Endodermal cell (in vitro differentiated cells): ENCODE results near the gene PPM1M. TPM values are rescaled to one million over a fixed set of nuclear protein-coding genes. Genes with fewer than 3 reads are reported as not detected.
"Not testable (repeated sequence)": the region's sequence is repeated elsewhere in the genome, so short reads cannot be mapped to it uniquely, and the experiment has no call there.

ENCODE experiments used
- DNase-seq: peaks from one replicate; pipeline ENCODE4 v3.0.0-alpha.2; 2017
- H3K27ac ChIP-seq: 2 replicates; pipeline ENCODE4 v1.5.1; 2013; ENCODE audit warnings: mild to moderate bottlenecking, low read depth, low read length, moderate library complexity
- H3K27me3 ChIP-seq: 2 replicates; pipeline ENCODE4 v1.6.1; 2013; ENCODE audit warnings: mild to moderate bottlenecking, low read length, moderate library complexity; ENCODE audit not compliant: insufficient read depth, control insufficient read depth, poor library complexity, severe bottlenecking
- H3K36me3 ChIP-seq: 2 replicates; pipeline ENCODE4 v1.7.0; 2013; ENCODE audit warnings: mild to moderate bottlenecking, low read length, moderate library complexity; ENCODE audit not compliant: control insufficient read depth, insufficient read depth
- H3K4me1 ChIP-seq: one replicate; pipeline ENCODE4 v1.7.0; 2013; ENCODE audit warnings: low read length; ENCODE audit not compliant: control insufficient read depth, insufficient read depth
- H3K4me3 ChIP-seq: 2 replicates; pipeline ENCODE4 v1.5.1; 2013; ENCODE audit warnings: mild to moderate bottlenecking, low read length, moderate library complexity
- H3K9ac ChIP-seq: 2 replicates; pipeline ENCODE4 v1.6.1; 2013; ENCODE audit warnings: mild to moderate bottlenecking, low read length, moderate library complexity; ENCODE audit not compliant: poor library complexity, severe bottlenecking; ENCODE audit errors: extremely low read depth
- H3K9me3 ChIP-seq: 2 replicates; pipeline ENCODE4 v1.6.1; 2013; ENCODE audit warnings: mild to moderate bottlenecking, low read length, moderate library complexity; ENCODE audit not compliant: control insufficient read depth
- H3K27ac Mint-ChIP-seq: 2 replicates; pipeline ENCODE4 v1.8.0; 2020; ENCODE audit warnings: mixed read lengths
- H3K27me3 Mint-ChIP-seq: 2 replicates; pipeline ENCODE4 v1.8.0; 2021; ENCODE audit warnings: mild to moderate bottlenecking, mixed read lengths; ENCODE audit not compliant: insufficient read depth
- H3K36me3 Mint-ChIP-seq: 2 replicates; pipeline ENCODE4 v1.8.0; 2020; ENCODE audit warnings: low read depth, mixed read lengths
- H3K4me1 Mint-ChIP-seq: 2 replicates; pipeline ENCODE4 v1.8.0; 2020; ENCODE audit warnings: mixed read lengths
- H3K4me3 Mint-ChIP-seq: 2 replicates; pipeline ENCODE4 v1.8.0; 2020; ENCODE audit warnings: mild to moderate bottlenecking, moderate library complexity, mixed read lengths
- H3K9me3 Mint-ChIP-seq: 2 replicates; pipeline ENCODE4 v1.8.0; 2020; ENCODE audit warnings: mild to moderate bottlenecking, mixed read lengths
- CTCF ChIP-seq: fragments of 200-600 bp; sonication (generic); conservative IDR thresholded peaks from 2 replicates; pipeline ENCODE4 v1.5.0; 2021; ENCODE audit warnings: antibody characterized with exemption, mild to moderate bottlenecking
- WGBS, 2 experiments: methylation state at CpG; one replicate each; pipeline versions ENCODE4 v1.1.5 to v1.1.7; 2013; ENCODE audit warnings: missing lambda C conversion rate in 2 of 2, mixed read lengths in 1 of 2; ENCODE audit not compliant: insufficient coverage in 1 of 2, insufficient read length in 1 of 2; 5-methylcytosine and 5-hydroxymethylcytosine counted together
- total RNA-seq, 2 donors: library from RNA; stranded (reverse); fragmentation: NEBNext Ultra II Directional in 1 of 2; extraction: Animal tissue kit (Norgen Biotek cat#: 25700) in 1 of 2; gene quantifications; 2 replicates in 1 of 2; 3 replicates in 1 of 2; pipeline ENCODE4 v1.2.1, GENCODE V29; 2021

The PPM1M gene
- total RNA-seq, 2 donors from 2014 or later, result 6.7 to 6.8 TPM

GRCh38 chr3:52283306-52283705 lies 37.7 kb downstream of the PPM1M start:
- H3K36me3 ChIP-seq, result no peaks in the 10 kb centered on the region
- H3K4me3 Mint-ChIP-seq, result no peak overlapping the region
- H3K9me3 Mint-ChIP-seq, result no peaks in the 10 kb centered on the region
- peaks cover 12% of the 10 kb centered on the region for H3K4me1 ChIP-seq
- H3K27me3 ChIP-seq, result no peaks in the 10 kb centered on the region
- H3K27me3 Mint-ChIP-seq, result no peaks in the 10 kb centered on the region
- peak overlapping the region; percentile 48 for H3K4me3 ChIP-seq
- peaks cover 42% of the 10 kb centered on the region for H3K4me1 Mint-ChIP-seq
- peak overlapping the region; percentile 0 for H3K9ac ChIP-seq
- peak overlapping the region; percentile 54 for H3K27ac ChIP-seq
- H3K27ac Mint-ChIP-seq, result peak overlapping the region; percentile 77
- H3K36me3 Mint-ChIP-seq, result no peaks in the 10 kb centered on the region
- H3K9me3 ChIP-seq, result no peaks in the 10 kb centered on the region
- no peak for DNase-seq
- TF ChIP-seq CTCF, result no peak
- 75 to 86% methylated on average over 1 of the region's 1 CpG for WGBS, 2 experiments

GRCh38 chr3:52284051-52284450 lies 38.5 kb downstream of the PPM1M start:
- not testable (repeated sequence) for H3K27me3 ChIP-seq, H3K27ac ChIP-seq, H3K4me3 Mint-ChIP-seq, H3K27me3 Mint-ChIP-seq, H3K4me3 ChIP-seq, H3K9me3 Mint-ChIP-seq, H3K9me3 ChIP-seq, H3K36me3 Mint-ChIP-seq, H3K36me3 ChIP-seq, H3K9ac ChIP-seq
- 92 to 97% methylated on average over 3 to 4 of the region's 4 CpGs for WGBS, 2 experiments
- Mint-ChIP-seq H3K27ac (peak overlapping the region; percentile 76), H3K4me1 (peaks cover 45% of the 10 kb centered on the region)
- peak; percentile 39 for DNase-seq
- H3K4me1 ChIP-seq, result peaks cover 18% of the 10 kb centered on the region

DNA sequence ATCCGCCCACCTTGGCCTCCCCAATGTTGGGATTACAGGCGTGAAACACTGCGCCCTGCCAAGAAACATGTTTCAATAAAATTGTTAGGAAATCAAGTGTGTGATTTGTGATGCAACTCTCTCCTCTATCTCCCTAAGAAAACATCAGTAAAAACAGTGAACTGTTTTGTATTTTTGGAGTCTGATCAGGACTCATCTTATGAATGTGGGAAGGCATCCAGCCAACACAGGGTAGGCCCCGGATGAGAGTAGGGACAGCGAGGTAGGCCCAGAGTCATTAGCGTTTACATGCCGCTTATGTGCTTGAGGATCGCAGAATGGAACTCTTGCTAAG lies 41.2 kb downstream of the PPM1M start:
- H3K4me1 Mint-ChIP-seq, result peaks cover 38% of the 10 kb centered on the region
- peaks cover 3% of the 10 kb centered on the region for H3K36me3 ChIP-seq
- no peak for DNase-seq
- H3K4me3 Mint-ChIP-seq, result peak overlapping the region; percentile 92
- peaks cover 1% of the 10 kb centered on the region for H3K36me3 Mint-ChIP-seq
- 89 to 93% methylated on average over 5 to 8 of the region's 8 CpGs for WGBS, 2 experiments
- H3K4me1 ChIP-seq, result peaks cover 20% of the 10 kb centered on the region
- H3K27ac Mint-ChIP-seq, result peak overlapping the region; percentile 100
- no peaks in the 10 kb centered on the region for H3K9me3 ChIP-seq
- H3K27me3 ChIP-seq, result no peaks in the 10 kb centered on the region
- H3K27me3 Mint-ChIP-seq, result no peaks in the 10 kb centered on the region
- H3K9me3 Mint-ChIP-seq, result no peaks in the 10 kb centered on the region
- no peak overlapping the region for H3K27ac ChIP-seq
- TF ChIP-seq CTCF, result no peak
- H3K4me3 ChIP-seq, result peak overlapping the region; percentile 93
- peak overlapping the region; percentile 87 for H3K9ac ChIP-seq

GRCh38 chr3:52288674-52289073 lies 43.1 kb downstream of the PPM1M start:
- 94 to 95% methylated on average over 5 to 6 of the region's 6 CpGs for WGBS, 2 experiments
- Histone ChIP-seq H3K27ac (no peak overlapping the region), H3K9ac (no peak overlapping the region), H3K36me3 (peaks cover 11% of the 10 kb centered on the region), H3K4me1 (peaks cover 17% of the 10 kb centered on the region), H3K4me3 (peak overlapping the region; percentile 93), H3K9me3 (no peaks in the 10 kb centered on the region), H3K27me3 (no peaks in the 10 kb centered on the region)
- peak overlapping the region; percentile 92 for H3K4me3 Mint-ChIP-seq
- no peak for TF ChIP-seq CTCF
- H3K36me3 Mint-ChIP-seq, result peaks cover 1% of the 10 kb centered on the region
- H3K9me3 Mint-ChIP-seq, result no peaks in the 10 kb centered on the region
- no peak for DNase-seq
- H3K27me3 Mint-ChIP-seq, result no peaks in the 10 kb centered on the region
- H3K27ac Mint-ChIP-seq, result peak overlapping the region; percentile 16
- peaks cover 25% of the 10 kb centered on the region for H3K4me1 Mint-ChIP-seq
